Measurements from ENCODE around the gene NIP7. TPM values are rescaled to one million over a fixed set of nuclear protein-coding genes. Genes with fewer than 3 reads are reported as not detected.
"Not testable (repeated sequence)": the region's sequence is repeated elsewhere in the genome, so short reads cannot be mapped to it uniquely, and the experiment has no call there.

NIP7 gene
- total RNA-seq, 1 donor from 2014 or later = 22.9 TPM

- TF ChIP-seq, protein P1, sequence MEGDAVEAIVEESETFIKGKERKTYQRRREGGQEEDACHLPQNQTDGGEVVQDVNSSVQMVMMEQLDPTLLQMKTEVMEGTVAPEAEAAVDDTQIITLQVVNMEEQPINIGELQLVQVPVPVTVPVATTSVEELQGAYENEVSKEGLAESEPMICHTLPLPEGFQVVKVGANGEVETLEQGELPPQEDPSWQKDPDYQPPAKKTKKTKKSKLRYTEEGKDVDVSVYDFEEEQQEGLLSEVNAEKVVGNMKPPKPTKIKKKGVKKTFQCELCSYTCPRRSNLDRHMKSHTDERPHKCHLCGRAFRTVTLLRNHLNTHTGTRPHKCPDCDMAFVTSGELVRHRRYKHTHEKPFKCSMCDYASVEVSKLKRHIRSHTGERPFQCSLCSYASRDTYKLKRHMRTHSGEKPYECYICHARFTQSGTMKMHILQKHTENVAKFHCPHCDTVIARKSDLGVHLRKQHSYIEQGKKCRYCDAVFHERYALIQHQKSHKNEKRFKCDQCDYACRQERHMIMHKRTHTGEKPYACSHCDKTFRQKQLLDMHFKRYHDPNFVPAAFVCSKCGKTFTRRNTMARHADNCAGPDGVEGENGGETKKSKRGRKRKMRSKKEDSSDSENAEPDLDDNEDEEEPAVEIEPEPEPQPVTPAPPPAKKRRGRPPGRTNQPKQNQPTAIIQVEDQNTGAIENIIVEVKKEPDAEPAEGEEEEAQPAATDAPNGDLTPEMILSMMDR (IDR thresholded peaks at IDR 0.05; ENCODE audit: unreplicated experiment) = no peak
- DNase-seq (ENCODE audit: low spot score, unreplicated experiment) = no peak
- H3K27me3 Mint-ChIP-seq = no peaks in the 10 kb centered on the region
- H3K27ac Mint-ChIP-seq = no peak overlapping the region
- H3K4me1 Mint-ChIP-seq (ENCODE audit: low read depth) = peaks cover 13% of the 10 kb centered on the region
- H3K36me3 Mint-ChIP-seq (ENCODE audit: insufficient read depth) = peaks cover 5% of the 10 kb centered on the region
- no peaks in the 10 kb centered on the region for H3K9me3 Mint-ChIP-seq (ENCODE audit: low read depth)
- no peak overlapping the region for H3K4me3 Mint-ChIP-seq (ENCODE audit: low read depth)
Observed at GRCh38 chr16:69346683-69347082, 7.1 kb downstream of the NIP7 start.

- Mint-ChIP-seq H3K27me3 (no peaks in the 10 kb centered on the region), H3K36me3 (ENCODE audit: insufficient read depth) (peaks cover 5% of the 10 kb centered on the region), H3K4me1 (ENCODE audit: low read depth) (peaks cover 17% of the 10 kb centered on the region), H3K27ac (no peak overlapping the region), H3K4me3 (ENCODE audit: low read depth) (no peak overlapping the region), H3K9me3 (ENCODE audit: low read depth) (no peaks in the 10 kb centered on the region)
- DNase-seq (ENCODE audit: low spot score, unreplicated experiment) = no peak
- TF ChIP-seq, protein P1 (IDR thresholded peaks at IDR 0.05; ENCODE audit: unreplicated experiment) = no peak
Observed at GRCh38 chr16:69348222-69348621, 8.7 kb downstream of the NIP7 start.

DNA sequence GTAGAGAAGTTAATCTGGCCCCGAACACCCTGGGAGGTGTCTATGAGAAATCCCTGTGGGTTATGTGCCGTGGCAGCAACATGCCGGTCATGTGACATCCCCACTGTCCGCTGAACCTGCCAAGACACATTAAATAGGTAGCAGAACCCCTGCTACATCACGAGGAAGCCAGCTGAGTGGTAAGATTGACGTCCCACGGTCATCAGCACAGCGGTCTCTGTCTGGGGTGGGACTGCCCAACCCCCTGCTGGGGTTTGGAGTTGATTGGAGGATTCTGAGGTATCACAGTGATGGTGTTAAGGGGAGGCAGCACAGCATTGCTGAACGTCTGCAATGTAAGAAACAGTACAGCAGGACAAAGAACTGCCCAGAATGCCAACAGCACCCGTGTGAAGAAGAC, 10.0 kb downstream of the NIP7 start:
- Mint-ChIP-seq H3K27ac (no peak overlapping the region), H3K4me1 (ENCODE audit: low read depth) (peaks cover 17% of the 10 kb centered on the region), H3K4me3 (ENCODE audit: low read depth) (no peak overlapping the region), H3K27me3 (no peaks in the 10 kb centered on the region), H3K36me3 (ENCODE audit: insufficient read depth) (peaks cover 5% of the 10 kb centered on the region), H3K9me3 (ENCODE audit: low read depth) (no peaks in the 10 kb centered on the region)
- TF ChIP-seq, protein P1 (IDR thresholded peaks at IDR 0.05; ENCODE audit: unreplicated experiment) = no peak
- DNase-seq (ENCODE audit: low spot score, unreplicated experiment) = no peak

GRCh38 chr16:69350536-69351133, 11.1 kb downstream of the NIP7 start:
- Mint-ChIP-seq H3K4me1 (ENCODE audit: low read depth) (peaks cover 17% of the 10 kb centered on the region), H3K9me3 (ENCODE audit: low read depth) (no peaks in the 10 kb centered on the region), H3K4me3 (ENCODE audit: low read depth) (no peak overlapping the region), H3K27me3 (no peaks in the 10 kb centered on the region), H3K36me3 (ENCODE audit: insufficient read depth) (peaks cover 5% of the 10 kb centered on the region), H3K27ac (peak overlapping the region; percentile 92)
- TF ChIP-seq, protein P1 (IDR thresholded peaks at IDR 0.05; ENCODE audit: unreplicated experiment) = no peak
- DNase-seq (ENCODE audit: low spot score, unreplicated experiment) = no peak

DNA sequence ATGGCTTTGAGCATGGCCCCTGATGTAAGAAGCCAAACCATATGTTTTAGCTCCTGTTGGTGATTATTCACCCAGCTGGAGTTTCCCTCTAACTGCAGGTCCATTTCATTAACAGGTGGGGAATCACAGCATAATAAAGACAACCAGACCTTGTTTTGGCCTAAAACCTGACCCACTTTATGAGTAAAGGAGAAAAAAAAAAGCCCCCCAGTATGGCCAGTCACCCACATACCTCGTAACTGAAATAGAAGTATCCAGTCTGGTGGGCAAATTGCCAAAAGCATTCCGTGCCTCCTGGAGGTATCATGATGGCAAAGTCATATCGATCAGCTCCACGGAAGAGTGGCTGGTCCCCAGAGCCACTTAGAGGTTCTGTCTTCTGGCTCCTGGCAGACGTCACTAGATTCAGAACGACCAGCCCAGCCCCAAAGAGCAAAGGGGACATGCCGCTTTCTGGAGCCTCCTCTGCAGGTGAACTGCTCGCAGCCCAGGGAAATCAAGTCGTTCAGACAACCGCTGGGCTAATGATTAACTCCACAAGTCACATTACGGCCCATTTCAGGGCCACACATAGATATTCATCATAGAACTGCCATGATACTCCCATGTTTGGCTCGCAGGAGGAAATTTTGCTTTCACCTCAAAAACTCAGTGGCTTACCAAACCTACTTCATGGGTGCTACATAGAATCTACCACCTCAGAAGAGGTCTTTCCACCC, 11.9 kb downstream of the NIP7 start, which contains the start of gene TMED6:
Gene TMED6, minus strand, starts transcription at position 478 of the 719 bp plus-strand sequence. Its CDS starts 33 bp downstream, at position 445.
- peaks cover 5% of the 10 kb centered on the region for H3K36me3 Mint-ChIP-seq (ENCODE audit: insufficient read depth)
- TF ChIP-seq, protein P1 (IDR thresholded peaks at IDR 0.05; ENCODE audit: unreplicated experiment) = no peak
- H3K27ac Mint-ChIP-seq = peak within 1 kb of the TSS; percentile 92
- peaks cover 17% of the 10 kb centered on the region for H3K4me1 Mint-ChIP-seq (ENCODE audit: low read depth)
- peak within 1 kb of the TSS; percentile 63 for H3K4me3 Mint-ChIP-seq (ENCODE audit: low read depth)
- H3K27me3 Mint-ChIP-seq = no peaks in the 10 kb centered on the region
- H3K9me3 Mint-ChIP-seq (ENCODE audit: low read depth) = no peaks in the 10 kb centered on the region
- DNase-seq (ENCODE audit: low spot score, unreplicated experiment) = no peak

DNA sequence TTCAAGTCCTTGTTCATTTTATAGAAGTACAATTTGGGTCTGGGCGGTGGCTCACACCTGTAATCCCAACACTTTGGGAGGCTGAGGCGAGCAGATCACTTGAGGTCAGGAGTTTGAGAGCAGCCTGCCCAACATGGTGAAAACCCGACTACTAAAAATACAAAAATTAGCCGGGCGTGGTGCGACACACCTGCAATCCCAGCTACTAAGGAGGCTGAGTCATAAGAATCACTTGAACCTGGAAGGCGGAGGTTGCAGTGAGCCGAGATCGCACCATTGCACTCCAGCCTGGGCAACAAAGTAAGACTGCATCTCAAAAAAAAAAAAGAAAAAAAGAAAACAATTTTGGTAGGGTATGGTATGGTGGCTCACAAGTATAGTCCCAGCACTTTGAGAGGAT, 20.5 kb downstream of the NIP7 start:
- H3K4me1 Mint-ChIP-seq (ENCODE audit: low read depth); H3K9me3 Mint-ChIP-seq (ENCODE audit: low read depth); H3K27ac Mint-ChIP-seq; DNase-seq (ENCODE audit: low spot score, unreplicated experiment); H3K4me3 Mint-ChIP-seq (ENCODE audit: low read depth); H3K27me3 Mint-ChIP-seq: not testable (repeated sequence)
- peaks cover 10% of the 10 kb centered on the region for H3K36me3 Mint-ChIP-seq (ENCODE audit: insufficient read depth)
